Effector CD4-positive, alpha-beta T cell (primary cell): ENCODE results near the gene PLEKHG5.
A peak's percentile ranks its signal among the peaks of the same experiment; 100 is the strongest.
"Not testable (repeated sequence)": the region's sequence is repeated elsewhere in the genome, so short reads cannot be mapped to it uniquely, and the experiment has no call there.

Experiments used
- DNase-seq: peaks from one replicate; pipeline ENCODE4 v3.0.0-alpha.2; 2020

Gene PLEKHG5

GRCh38 chr1:6495540-6496364 lies 4.3 kb upstream of the PLEKHG5 start:
- DNase-seq, result no peak

GRCh38 chr1:6495041-6495441 lies 3.6 kb upstream of the PLEKHG5 start:
- no peak for DNase-seq

GRCh38 chr1:6494627-6495026 lies 3.2 kb upstream of the PLEKHG5 start:
- DNase-seq, result no peak

GRCh38 chr1:6493834-6494223 lies 2.4 kb upstream of the PLEKHG5 start:
- DNase-seq, result not testable (repeated sequence)

GRCh38 chr1:6491966-6492365 lies 499 bp upstream of the PLEKHG5 start:
- DNase-seq, result no peak

- no peak for DNase-seq
These were observed 402 bp downstream of the PLEKHG5 start for GRCh38 chr1:6491081-6491449.

- peak; percentile 22 for DNase-seq
These were observed 1.0 kb downstream of the PLEKHG5 start for GRCh38 chr1:6490181-6491080.

GRCh38 chr1:6489799-6490180 lies 1.7 kb downstream of the PLEKHG5 start:
- peak; percentile 72 for DNase-seq

- DNase-seq, result no peak
These were observed 2.1 kb downstream of the PLEKHG5 start for GRCh38 chr1:6489383-6489765.

- DNase-seq, result no peak
These were observed 2.7 kb downstream of the PLEKHG5 start for GRCh38 chr1:6488602-6489382.

GRCh38 chr1:6487804-6488484 lies 3.5 kb downstream of the PLEKHG5 start:
- no peak for DNase-seq

- peak; percentile 84 for DNase-seq
These were observed 4.9 kb downstream of the PLEKHG5 start for GRCh38 chr1:6486433-6487011.

- DNase-seq, result no peak
These were observed 6.0 kb downstream of the PLEKHG5 start for GRCh38 chr1:6485168-6486101.

GRCh38 chr1:6484826-6485167 lies 6.7 kb downstream of the PLEKHG5 start:
- DNase-seq, result no peak

GRCh38 chr1:6483761-6484117 lies 7.7 kb downstream of the PLEKHG5 start:
- DNase-seq, result no peak

GRCh38 chr1:6483017-6483760 lies 8.3 kb downstream of the PLEKHG5 start:
- DNase-seq, result no peak

- DNase-seq, result no peak
These were observed 9.6 kb downstream of the PLEKHG5 start for GRCh38 chr1:6481820-6482219.

GRCh38 chr1:6477039-6477820 lies 14.2 kb downstream of the PLEKHG5 start:
- no peak for DNase-seq

- DNase-seq, result no peak
These were observed 15.0 kb downstream of the PLEKHG5 start for GRCh38 chr1:6476483-6476882.
